Measurements from ENCODE around the gene EXD3.

EXD3 gene

DNA sequence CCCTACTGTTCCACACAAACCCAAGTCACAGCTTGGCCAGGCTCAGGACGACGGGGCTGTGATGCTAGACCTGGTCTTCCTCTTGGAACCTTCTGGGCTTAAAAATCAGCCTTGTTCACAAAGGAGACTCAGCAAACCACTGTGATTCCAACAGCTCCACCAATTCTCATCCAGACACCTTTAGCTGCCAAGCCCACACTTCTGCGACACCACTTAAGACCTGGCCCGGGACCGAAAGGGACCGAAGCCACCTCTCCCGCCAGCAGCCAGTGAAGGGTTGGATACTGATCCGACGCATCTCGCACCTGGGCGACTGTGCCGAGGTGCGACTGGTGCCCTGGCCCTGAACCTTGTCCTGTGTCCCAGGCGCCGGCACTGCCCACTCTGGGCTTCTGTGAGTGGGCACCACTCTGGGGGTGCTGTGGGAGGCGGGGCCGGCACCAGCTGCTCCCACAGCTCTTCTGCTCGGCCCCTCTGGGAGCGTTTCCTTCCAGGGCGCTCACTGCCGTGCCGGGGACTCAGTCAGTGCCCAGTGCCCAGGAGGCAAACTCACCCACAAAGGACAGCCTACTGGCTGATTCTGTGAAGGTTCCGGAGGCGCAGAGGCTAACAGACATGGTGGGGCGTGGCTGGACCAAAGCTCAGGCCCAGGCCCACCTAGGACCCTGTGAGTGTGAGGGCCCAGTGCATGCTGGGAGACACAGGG, 50.9 kb downstream of the EXD3 start:
- Histone ChIP-seq H3K27me3 (ENCODE audit: insufficient read depth, low read depth) (peaks cover 13% of the 10 kb centered on the region), H3K9ac (no peak overlapping the region), H3K79me2 (ENCODE audit: insufficient read depth, low read depth) (no peaks in the 10 kb centered on the region), H3K36me3 (ENCODE audit: insufficient read depth) (no peaks in the 10 kb centered on the region), H3K27ac (no peak overlapping the region), H3K4me3 (IDR thresholded peaks at IDR 0.05; ENCODE audit: insufficient read depth, low read depth, low read length) (no peak overlapping the region), H4K20me1 (ENCODE audit: insufficient read depth) (no peaks in the 10 kb centered on the region), H3K4me1 (ENCODE audit: low read depth, poor library complexity, severe bottlenecking) (no peaks in the 10 kb centered on the region), H2AFZ (ENCODE audit: low read depth) (no peak overlapping the region), H3K4me2 (no peak overlapping the region)
- TF ChIP-seq, protein P1, sequence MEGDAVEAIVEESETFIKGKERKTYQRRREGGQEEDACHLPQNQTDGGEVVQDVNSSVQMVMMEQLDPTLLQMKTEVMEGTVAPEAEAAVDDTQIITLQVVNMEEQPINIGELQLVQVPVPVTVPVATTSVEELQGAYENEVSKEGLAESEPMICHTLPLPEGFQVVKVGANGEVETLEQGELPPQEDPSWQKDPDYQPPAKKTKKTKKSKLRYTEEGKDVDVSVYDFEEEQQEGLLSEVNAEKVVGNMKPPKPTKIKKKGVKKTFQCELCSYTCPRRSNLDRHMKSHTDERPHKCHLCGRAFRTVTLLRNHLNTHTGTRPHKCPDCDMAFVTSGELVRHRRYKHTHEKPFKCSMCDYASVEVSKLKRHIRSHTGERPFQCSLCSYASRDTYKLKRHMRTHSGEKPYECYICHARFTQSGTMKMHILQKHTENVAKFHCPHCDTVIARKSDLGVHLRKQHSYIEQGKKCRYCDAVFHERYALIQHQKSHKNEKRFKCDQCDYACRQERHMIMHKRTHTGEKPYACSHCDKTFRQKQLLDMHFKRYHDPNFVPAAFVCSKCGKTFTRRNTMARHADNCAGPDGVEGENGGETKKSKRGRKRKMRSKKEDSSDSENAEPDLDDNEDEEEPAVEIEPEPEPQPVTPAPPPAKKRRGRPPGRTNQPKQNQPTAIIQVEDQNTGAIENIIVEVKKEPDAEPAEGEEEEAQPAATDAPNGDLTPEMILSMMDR (conservative IDR thresholded peaks at IDR 0.05; ENCODE audit: low read depth, low read length), result no peak

DNA sequence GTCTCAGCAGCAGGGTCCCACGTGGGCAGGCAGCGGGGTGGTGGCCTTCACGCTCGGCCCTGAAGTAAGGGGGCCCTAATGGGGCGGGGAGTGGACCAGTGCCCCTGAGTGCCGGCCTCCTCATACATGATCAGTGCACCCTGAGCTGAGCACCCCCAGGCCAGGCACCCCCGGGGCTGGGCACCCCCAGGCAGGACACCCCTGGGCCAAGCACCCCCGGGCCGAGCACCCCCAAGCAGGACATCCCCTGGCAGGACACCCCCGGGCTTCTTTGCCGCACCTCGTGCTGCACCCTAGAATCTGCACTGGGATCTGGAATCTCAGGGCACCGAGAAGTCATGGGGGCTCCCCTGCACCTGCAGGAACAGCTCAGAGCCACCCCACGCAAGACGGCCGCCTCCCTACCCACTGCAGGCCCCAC, 51.4 kb downstream of the EXD3 start:
- peaks cover 13% of the 10 kb centered on the region for H3K27me3 ChIP-seq (ENCODE audit: insufficient read depth, low read depth)
- H3K9ac ChIP-seq, result no peak overlapping the region
- H3K4me2 ChIP-seq, result no peak overlapping the region
- no peak overlapping the region for H2AFZ ChIP-seq (ENCODE audit: low read depth)
- no peak overlapping the region for H3K27ac ChIP-seq
- no peaks in the 10 kb centered on the region for H3K4me1 ChIP-seq (ENCODE audit: low read depth, poor library complexity, severe bottlenecking)
- no peaks in the 10 kb centered on the region for H3K79me2 ChIP-seq (ENCODE audit: insufficient read depth, low read depth)
- H3K36me3 ChIP-seq (ENCODE audit: insufficient read depth), result no peaks in the 10 kb centered on the region
- TF ChIP-seq, protein P1 (conservative IDR thresholded peaks at IDR 0.05; ENCODE audit: low read depth, low read length), result no peak
- no peak overlapping the region for H3K4me3 ChIP-seq (IDR thresholded peaks at IDR 0.05; ENCODE audit: insufficient read depth, low read depth, low read length)
- no peaks in the 10 kb centered on the region for H4K20me1 ChIP-seq (ENCODE audit: insufficient read depth)

DNA sequence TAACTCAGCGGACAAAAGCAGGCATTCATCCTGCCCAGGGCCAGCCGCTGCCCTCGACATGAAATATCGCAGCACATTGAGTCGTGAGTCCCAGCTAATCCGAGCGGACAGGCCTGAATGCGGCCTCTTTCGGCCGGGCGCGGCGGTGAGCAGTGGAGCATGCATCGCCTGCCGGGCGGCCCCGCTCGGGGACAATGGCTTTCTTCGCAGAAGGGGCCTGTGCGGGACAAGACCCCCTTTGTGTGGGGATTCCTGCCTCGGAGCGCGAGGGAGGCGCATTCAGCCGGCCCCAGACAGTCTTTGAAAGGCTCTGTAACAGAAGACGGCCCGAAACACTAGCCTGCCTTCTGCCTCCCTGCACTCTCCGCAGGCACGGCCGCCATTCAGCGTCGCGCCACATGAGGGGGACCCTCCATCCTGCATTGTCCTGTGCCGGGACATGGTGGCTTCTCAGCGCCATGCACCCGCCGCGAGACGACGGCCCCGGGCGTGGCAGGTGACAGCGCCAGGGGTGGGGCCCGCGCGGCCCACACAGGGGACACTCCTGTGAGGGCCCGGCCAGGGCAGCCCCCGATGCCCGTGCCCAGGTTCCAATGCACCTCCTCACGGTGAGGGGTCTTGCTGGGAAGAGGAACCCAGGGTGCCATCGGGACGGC, 52.0 kb downstream of the EXD3 start:
- Histone ChIP-seq H3K36me3 (ENCODE audit: insufficient read depth) (no peaks in the 10 kb centered on the region), H4K20me1 (ENCODE audit: insufficient read depth) (no peaks in the 10 kb centered on the region), H3K4me3 (IDR thresholded peaks at IDR 0.05; ENCODE audit: insufficient read depth, low read depth, low read length) (no peak overlapping the region), H3K9ac (no peak overlapping the region), H3K4me2 (no peak overlapping the region), H3K79me2 (ENCODE audit: insufficient read depth, low read depth) (no peaks in the 10 kb centered on the region), H3K27me3 (ENCODE audit: insufficient read depth, low read depth) (peaks cover 13% of the 10 kb centered on the region), H2AFZ (ENCODE audit: low read depth) (no peak overlapping the region), H3K27ac (no peak overlapping the region), H3K4me1 (ENCODE audit: low read depth, poor library complexity, severe bottlenecking) (no peaks in the 10 kb centered on the region)
- TF ChIP-seq, protein P1 (conservative IDR thresholded peaks at IDR 0.05; ENCODE audit: low read depth, low read length), result no peak

DNA sequence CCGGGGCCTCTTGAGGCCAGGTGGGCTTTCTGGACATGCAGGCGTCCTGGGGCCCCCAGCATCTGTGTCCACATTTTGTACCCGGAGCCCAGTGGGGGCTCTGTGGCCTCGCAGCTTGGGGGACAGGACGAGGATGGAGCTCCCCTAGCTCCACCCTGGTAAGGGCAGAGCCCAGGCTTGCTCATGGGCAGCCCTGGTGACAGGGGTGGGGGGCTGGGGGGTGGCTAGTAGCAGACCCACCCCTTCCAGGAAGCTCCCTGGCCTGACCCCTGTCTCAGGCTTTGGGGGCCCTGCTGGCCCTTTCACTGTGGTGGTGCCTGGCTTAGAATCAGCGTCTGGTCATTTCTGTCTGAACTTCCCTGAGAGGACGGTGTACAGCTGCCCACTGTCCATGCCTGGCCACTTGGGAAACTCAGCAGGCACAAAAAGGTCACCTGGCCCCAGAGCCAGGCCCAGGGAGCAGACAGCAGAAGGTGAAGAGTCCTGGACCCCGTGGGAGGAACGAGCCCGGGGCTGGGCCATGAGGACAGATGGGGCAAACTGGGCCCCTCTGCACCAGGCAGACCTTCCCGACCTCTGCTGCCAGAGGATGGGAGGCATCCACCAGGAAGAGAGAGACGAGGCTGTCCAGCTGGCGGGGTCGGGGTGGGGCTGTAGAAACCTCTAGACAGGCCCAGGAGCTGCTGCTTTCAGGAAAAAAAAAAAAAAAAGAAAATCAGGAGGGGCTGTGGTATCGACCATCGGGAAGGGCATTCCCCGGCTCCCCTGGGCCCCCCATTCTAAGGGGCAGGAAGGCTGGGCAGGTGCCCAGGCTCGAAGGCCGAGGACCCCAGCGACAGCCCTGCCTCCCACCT, 52.8 kb downstream of the EXD3 start:
- Histone ChIP-seq H3K4me3 (IDR thresholded peaks at IDR 0.05; ENCODE audit: insufficient read depth, low read depth, low read length) (no peak overlapping the region), H3K4me1 (ENCODE audit: low read depth, poor library complexity, severe bottlenecking) (no peaks in the 10 kb centered on the region), H3K27ac (no peak overlapping the region), H3K4me2 (no peak overlapping the region), H3K27me3 (ENCODE audit: insufficient read depth, low read depth) (peaks cover 13% of the 10 kb centered on the region), H3K79me2 (ENCODE audit: insufficient read depth, low read depth) (no peaks in the 10 kb centered on the region), H2AFZ (ENCODE audit: low read depth) (no peak overlapping the region), H4K20me1 (ENCODE audit: insufficient read depth) (no peaks in the 10 kb centered on the region), H3K36me3 (ENCODE audit: insufficient read depth) (no peaks in the 10 kb centered on the region), H3K9ac (no peak overlapping the region)
- TF ChIP-seq, protein P1 (conservative IDR thresholded peaks at IDR 0.05; ENCODE audit: low read depth, low read length), result no peak
